Measurements from ENCODE around the gene KRT20.
"Not testable (repeated sequence)": the region's sequence is repeated elsewhere in the genome, so short reads cannot be mapped to it uniquely, and the experiment has no call there.

KRT20 gene, protein sequence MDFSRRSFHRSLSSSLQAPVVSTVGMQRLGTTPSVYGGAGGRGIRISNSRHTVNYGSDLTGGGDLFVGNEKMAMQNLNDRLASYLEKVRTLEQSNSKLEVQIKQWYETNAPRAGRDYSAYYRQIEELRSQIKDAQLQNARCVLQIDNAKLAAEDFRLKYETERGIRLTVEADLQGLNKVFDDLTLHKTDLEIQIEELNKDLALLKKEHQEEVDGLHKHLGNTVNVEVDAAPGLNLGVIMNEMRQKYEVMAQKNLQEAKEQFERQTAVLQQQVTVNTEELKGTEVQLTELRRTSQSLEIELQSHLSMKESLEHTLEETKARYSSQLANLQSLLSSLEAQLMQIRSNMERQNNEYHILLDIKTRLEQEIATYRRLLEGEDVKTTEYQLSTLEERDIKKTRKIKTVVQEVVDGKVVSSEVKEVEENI

DNA sequence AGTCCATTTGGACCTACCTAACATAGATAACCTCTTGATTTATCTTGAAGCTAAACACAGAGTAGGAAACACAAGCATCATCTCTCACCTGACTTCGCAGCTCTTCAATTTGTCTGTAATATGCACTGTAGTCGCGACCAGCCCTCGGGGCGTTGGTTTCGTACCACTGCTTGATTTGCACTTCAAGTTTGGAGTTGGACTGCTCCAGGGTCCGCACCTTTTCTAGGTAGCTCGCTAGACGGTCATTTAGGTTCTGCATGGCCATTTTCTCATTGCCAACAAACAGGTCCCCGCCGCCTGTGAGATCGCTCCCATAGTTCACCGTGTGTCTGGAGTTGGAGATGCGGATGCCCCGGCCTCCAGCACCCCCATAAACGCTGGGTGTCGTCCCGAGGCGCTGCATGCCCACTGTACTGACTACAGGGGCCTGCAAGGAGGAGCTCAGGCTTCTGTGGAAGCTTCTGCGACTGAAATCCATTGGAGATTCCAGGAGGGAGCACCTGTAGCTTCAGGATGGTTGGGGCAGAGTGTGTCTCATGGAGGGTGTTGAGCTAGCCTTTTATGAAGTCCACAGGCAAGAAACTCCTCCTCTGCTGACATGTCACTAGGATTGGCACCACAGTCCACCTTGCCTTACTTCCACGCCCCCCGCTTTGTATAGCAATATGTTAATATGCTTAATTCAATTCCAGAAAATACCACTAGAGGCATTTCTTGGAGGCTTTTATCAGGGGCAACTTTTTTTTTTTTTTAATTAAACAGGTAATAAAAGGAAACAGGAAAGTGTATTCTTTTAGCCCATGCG is at the start of gene KRT20:
KRT20 (minus strand) TSS at position 535 of the 805 bp plus-strand sequence; CDS start at position 478, 57 bp downstream.
- no peak for DNase-seq (ENCODE audit: low read depth in 2 of 2)

DNA sequence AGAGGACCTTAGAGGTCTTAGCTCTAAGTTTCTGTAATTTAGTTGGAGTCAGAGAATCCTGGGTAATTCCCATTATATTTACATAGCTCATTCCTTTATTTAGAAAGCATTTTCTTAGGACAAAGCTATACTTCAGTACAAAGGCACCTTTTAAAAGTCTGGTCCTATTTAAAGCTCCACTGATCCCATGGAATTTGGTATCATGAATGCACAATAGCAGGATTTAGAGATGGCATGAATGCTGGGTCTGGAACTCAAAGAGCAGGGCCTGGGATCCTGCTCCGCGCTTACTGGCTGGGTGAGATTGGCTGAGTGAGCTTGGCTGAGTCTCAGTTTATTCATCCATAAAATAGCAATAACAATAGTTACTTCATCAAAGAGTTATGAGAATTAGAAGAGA is 47.6 kb upstream of the KRT20 start:
- DNase-seq (ENCODE audit: low read depth in 2 of 2) = no peak

DNA sequence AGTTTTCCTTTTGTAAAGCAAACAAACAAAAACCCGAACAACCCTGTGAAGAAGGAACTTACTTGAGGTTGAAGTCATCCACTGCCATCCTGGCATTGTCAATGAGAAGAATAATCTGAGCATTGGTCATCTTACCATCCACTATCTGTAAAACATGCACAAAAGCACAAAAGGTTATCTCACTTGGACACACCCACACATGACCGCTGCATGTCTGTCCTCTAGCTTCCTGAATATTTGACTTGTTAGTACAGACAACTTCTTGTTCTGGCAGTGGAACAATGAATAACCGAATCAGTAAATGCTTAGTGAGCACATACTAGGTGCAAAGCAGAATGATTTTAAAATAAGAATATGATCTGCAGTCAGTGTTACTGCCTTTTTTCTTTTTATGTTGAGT is 46.3 kb upstream of the KRT20 start:
- DNase-seq (ENCODE audit: low read depth in 2 of 2) = no peak

DNA sequence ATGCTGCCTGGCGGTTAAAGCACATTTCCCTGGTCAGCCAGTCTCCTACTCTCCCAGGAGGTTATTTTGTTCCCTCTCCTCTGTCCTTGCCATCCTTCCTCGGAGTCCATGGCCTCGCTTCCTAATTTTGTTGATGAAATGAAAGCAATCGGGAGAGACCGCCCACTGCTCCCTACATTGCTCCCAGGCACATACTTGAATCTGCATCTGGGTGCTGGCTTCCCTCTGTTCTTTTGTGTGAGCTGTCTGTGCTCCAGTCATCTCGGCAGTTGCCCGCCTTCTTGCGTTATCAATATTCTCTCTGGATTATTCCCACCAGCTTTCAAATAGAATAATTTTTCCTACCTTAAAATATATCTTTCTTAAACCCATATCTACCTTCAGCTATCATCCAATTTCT is 41.3 kb upstream of the KRT20 start:
- DNase-seq (ENCODE audit: low read depth in 2 of 2) = no peak

DNA sequence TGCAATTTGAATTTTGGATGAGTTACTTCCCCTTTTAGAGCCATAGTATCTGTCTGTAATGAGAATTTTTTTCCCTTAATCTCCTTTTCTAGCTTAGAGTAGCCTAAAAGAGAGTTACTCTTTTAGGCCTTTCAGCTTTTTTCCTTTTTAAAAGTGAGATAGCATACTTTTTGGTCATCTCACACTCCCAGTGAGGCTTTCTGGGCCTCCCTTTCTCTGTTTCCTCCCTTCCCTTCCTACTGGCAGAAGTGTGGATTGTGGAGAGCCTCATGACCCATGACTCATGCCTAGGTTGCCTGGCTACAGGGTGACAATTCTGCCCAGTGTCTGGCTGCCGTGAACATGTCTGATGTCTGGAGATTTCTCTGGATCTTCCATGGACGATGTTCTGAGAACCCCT is 37.2 kb upstream of the KRT20 start:
- no peak for DNase-seq (ENCODE audit: low read depth in 2 of 2)

DNA sequence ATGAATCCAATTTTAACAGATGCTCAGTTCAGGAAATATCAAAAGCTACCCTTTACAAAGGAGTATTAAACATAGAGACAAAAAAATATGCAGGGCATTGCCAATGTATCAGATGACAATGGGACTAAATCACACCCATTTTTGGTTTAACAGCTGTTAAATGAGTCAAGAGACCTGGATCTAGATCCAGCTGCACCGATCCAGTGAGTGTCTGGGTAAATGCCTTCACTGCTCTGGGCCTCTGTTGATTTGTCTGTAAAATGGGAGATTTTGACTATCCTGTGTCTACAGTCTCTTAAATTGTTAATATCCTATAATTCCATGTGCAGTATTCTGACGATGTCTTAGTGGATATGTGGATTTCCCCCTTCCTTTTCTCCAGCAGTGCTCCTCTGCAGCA is 36.0 kb upstream of the KRT20 start:
- DNase-seq (ENCODE audit: low read depth in 2 of 2) = no peak

DNA sequence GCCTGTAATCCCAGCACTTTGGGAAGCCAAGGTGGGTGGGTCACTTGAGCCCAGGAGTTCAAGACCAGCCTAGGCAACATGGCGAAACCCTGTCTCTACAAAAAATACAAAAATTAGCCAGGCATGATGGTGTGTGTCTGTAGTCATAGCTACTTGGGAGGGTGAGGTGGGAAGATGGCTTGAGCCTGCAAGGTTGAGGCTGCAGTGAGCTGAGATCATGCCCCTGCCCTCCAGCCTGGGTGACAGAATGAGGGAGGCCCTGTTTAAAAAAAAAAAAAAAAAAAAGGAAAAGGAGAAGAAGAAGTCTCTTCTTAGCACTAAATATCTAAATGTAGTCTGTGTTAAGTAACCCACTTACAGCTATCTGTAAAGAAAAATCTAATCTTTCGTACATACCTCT is 32.1 kb upstream of the KRT20 start:
- not testable (repeated sequence) for DNase-seq (ENCODE audit: low read depth in 2 of 2)

DNA sequence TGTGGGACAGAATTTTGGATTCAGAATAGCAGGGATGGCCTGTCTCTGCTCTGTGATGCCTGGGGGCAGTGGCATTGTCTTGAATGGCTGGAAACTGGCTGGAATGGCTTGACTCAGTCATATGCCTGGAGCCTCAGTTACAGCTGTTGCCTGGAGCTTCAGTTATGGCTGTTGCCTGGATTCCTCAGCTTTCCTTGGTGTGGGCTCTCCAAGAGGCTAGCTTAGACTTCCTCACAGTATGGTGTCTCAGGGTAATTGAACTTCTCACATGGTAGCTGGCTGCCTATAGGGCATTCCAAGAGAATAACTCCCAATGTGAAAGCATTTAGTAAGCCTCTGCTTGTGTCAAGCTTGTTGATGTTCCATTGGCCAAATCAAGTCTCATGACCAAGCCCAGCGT is 31.3 kb upstream of the KRT20 start:
- no peak for DNase-seq (ENCODE audit: low read depth in 2 of 2)

DNA sequence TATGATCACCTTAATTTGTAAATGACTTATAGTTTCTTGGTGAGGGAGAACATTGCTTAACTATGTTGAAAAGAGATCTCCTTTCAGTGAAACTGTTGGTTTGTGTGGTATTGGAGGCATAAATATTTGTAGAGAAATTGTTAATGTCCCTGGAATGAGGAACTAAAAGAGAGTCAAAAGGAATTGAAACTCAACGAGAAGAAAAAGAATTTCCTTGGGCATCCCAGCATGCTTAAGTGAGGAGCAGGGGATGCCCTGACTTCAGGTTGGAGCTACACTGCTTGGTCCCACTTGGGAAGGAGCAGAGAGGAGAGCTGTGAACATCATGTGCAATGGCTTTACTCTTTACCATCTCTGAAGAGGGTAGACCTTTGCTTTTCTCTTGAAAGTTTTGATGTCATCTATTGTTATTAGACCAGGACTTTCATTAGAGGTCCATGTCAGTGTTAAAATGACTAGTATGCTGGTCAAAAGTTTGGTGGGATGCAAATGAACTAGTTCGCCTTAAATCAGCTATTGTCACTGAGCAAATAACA is 30.7 kb upstream of the KRT20 start:
- peak in 1 of 2 experiments; percentile 31 for DNase-seq (ENCODE audit: low read depth in 2 of 2)

DNA sequence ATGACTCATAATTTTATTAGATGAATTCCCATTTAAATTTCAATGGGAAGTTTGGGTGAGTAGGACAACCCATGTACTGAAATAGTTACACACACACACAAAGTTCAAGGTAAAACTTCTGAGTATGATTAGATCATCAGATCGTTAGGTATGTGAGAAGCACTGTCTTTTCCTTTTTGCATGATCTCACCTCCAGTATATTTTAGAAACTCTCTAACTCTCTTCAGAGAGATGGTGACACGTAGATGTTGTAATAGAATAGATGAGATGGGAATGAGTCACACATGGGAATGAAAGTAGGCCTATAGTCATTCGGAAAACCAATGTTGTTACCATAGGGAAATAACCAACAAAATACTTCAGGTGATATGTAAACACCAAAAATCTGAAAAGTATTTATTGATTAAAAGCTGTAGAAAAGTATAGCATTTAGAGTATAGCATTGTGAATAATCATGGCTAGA is 30.2 kb upstream of the KRT20 start:
- DNase-seq (ENCODE audit: low read depth in 2 of 2) = peak; percentile 85 to 86

DNA sequence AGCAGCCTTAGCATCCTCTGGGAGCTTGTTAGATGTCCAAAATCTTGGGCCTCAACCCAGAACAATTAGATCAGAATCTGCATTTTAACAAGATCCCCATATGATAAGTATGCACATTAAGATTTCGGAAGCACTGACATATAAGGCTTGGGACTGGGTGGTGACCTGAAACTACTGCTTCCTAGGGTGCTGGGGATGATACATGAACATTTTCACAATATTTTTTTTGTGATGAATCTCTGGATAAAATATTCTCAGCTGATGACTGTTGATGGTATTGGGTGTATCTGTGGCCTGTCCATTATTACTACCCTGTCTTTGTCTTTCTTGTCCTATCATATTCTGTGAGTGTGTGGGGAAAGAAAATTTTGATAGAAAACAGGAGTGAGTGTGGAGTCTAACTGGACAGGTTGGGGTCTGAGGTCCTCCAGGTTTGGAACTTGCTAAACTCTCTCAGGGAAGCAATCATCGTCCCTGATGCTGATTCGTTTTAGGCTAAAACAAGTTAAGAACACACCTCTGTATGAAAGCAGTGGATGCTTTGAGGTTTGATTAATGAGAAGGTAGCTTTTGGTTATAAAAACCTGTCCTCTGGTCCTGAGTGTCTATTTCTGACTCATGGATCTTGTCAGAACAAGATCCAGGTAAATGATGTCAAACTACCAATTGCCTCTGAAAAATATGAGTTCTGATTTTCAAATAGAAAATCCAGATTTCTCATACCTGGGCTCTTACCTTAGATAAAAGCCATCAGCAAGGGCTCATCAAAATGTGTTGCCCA is 29.2 kb upstream of the KRT20 start:
- DNase-seq (ENCODE audit: low read depth in 2 of 2) = no peak

DNA sequence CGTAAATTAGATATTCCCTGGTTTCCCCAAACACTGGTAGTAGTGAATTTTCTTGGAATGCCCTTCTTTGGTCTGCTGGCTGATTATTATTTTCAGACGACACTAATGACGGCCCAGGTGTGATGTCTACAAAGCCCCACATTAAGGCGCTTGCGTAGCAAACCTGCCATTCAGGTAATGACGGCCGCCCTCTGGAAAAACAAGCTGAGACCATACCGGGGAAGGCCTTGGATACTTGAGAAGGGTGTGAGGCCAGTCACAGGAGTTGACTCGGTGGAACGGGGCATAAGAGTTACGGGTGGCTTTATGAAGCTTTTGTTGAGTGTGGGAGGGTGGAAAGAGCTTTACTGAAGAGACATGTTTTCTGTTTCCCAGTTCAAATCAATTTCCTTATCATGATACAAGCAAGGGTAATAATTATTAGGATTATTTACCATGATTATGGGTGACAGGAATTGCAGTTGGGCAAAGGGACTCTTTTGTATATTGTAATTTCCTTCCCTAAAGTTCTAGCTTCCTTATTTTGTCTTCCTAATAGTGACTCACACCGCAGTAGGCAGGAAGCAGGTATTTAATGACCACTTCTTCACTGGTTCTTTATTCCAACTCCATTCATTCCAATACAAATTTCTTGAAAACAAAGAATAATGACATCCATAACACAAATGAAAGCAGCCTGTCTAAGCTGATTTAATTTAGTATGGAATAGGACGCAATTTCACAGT is 27.6 kb upstream of the KRT20 start:
- no peak for DNase-seq (ENCODE audit: low read depth in 2 of 2)

DNA sequence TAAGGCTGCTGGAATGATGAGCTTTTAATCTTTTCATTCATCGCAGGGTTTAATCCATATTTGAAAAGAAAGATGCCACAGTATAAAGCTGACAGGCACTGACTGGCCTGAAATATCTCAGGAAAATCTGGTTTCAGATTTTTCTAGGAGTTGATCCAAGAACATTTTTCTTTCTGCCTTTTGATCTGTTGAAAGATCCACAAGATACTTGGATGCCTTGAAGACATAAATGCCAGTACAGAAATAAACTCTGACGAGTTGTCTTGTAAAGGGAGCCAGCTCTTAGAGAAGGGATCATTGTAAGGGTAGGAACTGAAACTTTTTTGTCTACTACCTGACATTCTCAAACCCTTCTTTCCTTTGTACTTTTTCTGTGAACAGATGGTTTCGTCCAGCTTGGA is 25.4 kb upstream of the KRT20 start:
- peak; percentile 73 to 79 for DNase-seq (ENCODE audit: low read depth in 2 of 2)

DNA sequence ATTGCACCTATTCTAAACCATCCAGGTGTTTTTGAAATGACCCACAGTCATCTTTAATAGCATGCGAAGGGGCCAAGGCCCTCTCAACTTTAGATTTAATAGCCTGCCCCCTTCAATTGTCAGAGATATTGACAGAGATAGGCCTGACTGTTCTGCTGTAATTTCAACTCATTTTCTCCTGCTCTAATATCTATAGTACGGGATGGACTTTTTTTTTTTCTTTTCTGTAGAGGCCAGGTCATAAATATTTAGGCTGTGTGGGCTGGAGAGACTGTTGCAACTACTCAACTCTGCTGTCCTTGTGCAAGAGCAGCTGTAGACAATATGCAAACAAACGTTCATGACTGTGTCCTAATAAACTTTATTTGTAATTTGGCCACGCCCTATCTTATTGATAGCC is 24.7 kb upstream of the KRT20 start:
- peak in 1 of 2 experiments; percentile 38 for DNase-seq (ENCODE audit: low read depth in 2 of 2)

DNA sequence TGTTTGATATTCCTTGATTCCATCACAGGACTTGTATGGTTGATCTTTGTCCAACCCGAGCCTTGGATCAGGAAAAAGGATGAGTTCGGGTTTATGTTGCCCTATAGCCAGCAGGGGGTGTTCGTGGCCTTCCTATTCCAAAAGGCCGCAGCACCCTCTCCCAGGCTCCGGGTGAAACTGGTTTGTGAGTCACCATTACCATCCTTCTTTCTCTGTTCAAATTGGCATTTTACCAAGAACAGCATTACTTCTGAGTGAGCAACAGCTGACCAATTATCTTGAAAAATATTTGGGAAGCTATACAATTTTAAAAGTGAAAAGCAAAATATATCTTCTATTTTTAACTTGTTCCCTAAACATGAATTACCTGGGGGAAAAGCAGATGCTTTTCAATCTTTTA is 24.3 kb upstream of the KRT20 start:
- peak; percentile 94 to 95 for DNase-seq (ENCODE audit: low read depth in 2 of 2)

DNA sequence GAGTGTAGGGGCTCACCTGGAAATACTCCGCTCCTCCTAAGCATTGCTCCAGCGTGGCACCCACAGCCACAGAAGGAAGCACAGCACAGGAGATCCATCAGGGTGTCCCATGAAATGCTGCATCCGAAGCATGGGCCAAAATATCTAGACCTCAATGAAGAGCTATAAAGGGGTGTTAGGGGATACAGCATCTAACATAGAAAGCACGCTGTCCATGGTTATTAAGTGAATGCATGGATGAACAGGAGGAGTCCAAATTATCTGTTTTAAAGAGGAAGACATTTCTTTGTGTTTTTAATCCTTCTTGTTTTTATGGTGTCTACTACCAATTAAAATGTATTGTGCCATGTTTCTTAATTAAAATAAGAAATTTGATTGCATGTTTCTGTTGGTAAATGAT is 21.6 kb upstream of the KRT20 start:
- DNase-seq (ENCODE audit: low read depth in 2 of 2) = no peak

DNA sequence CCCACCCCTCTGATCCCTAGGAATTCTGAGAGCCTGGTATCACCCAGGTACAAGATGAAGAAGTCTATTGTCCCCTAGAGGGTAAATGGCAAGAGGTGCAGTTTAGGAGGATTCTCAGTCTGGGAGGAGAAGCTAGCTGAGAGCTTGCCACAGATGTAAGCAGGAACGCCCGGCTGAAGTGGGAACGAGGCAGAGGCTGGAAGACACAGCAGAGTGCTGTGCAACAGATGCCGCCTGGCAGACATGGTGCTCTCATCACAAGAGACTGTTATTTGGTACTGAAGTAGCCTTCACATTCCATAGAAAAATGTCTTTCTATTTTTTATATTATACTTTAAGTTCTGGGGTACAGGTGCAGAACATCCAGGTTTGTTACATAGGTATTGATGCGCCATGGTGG is 20.3 kb upstream of the KRT20 start:
- no peak for DNase-seq (ENCODE audit: low read depth in 2 of 2)

DNA sequence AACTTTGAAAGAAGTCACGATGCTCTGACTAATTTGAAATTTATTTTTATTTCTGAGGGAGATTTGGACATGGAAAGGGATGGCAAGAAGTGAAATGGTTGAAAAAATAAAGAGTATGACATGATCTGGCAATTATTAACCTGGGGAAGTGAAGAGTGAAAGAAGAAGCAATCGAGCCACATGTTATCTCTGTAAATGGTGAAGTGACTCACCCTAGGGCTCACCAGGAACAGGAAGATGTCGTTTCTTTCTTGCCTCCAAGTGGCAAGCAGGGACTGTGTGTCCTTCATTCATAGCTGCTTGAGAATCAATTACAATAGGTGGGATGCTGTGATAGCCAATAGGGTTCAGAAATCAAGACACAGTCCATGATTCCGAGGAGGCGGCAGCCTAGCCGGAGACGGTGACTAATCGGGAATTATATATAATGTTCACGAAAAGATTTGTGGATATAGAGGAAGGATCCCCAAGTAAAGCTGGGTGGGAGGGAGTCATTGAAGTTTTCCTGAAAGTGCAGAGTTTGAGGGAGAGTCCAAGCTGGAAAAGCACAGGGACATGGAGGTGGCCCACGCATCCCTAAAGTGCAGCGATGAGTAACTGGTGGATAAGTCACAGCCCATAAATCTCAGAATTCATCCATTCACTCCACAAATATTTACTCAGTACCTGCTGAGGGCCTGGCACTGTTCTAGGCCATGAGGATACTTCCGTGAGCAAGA is 18.2 kb upstream of the KRT20 start:
- no peak for DNase-seq (ENCODE audit: low read depth in 2 of 2)

DNA sequence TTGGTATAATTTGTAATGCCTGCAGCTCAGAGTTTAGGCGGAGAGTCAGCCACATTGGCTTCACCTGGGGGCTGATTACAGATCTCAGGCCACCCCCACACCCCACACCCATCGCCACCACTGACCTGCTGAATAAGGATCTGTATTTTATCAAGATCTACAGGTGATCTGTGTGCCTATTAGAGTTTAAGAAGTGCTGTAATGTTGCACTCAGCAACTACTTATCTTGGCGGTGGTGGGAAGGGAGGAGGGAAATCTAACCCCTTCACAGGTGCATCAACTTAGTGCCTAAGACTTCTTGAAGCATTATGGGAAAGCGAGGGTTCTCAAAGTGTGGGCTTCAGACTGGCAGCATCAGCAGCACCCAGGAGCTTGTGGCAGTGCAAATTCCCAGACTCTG is 17.5 kb upstream of the KRT20 start:
- DNase-seq (ENCODE audit: low read depth in 2 of 2) = no peak

DNA sequence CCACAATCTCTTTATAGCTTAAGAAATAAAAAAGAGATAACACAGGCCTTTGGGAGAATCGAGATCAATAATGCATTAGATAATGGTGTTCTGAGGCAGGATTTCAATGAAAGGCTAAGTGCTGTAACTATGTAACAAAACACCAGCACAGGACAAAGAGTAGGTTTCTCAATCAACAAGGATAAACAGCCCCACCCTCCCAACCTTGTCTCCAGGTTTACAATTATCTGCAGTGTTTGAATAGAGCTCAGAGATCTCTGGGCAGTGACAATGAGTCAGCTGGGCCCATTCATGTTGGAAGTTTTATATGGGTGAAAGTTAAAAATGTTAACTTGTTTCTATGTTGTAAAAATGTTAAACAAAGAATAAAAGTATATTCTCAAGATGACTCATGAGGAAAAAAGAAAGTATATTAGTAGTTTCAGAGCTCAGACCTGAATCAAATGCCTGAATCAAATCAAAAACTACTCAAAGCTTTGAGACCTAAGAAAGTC is 17.0 kb upstream of the KRT20 start:
- DNase-seq (ENCODE audit: low read depth in 2 of 2) = no peak
